NCI-H748 treated with DMSO at 0.1 percent for 48 hours (cell line): Measurements from ENCODE around the gene SPIN1.

Experiments
- DNase-seq: peaks from one replicate; lab custom pipeline; 2025; lab: John Stamatoyannopoulos, UW

SPIN1 gene

DNA sequence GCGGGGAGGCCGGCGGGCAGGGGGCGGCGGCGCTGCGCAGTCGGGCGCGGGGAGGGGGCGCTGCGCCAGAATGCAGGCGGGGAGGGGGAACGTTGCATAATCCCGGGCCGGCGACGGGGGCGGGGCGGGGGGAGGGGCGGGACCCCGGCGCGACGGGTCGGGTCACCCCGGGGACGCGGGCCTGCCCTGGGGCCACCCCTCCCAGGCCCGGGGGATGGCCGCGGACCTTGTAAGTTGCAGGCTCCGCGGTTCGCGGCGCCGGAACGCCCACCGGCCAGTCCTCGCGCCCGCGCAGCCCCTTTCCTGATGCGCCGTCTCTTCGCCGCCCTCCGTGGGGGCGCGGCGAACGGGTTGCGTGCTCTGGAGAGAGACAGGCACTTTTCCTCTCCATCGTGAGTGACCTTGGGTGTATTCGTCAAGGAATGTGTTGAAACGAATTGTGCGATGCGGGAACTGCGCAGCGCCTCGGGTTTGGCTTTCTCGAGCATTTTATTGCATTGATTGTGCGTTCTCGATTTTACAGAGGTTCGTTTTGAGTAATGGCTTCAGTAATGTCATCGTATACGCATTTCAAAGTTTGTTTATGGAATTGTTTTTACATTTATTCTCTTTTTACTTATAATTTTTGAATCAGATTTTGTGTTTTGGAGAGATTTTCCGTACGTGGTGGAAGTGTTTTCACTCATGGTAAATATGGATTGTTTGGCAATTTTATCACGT lies 802 bp downstream of the SPIN1 start:
- DNase-seq, result peak; percentile 24

DNA sequence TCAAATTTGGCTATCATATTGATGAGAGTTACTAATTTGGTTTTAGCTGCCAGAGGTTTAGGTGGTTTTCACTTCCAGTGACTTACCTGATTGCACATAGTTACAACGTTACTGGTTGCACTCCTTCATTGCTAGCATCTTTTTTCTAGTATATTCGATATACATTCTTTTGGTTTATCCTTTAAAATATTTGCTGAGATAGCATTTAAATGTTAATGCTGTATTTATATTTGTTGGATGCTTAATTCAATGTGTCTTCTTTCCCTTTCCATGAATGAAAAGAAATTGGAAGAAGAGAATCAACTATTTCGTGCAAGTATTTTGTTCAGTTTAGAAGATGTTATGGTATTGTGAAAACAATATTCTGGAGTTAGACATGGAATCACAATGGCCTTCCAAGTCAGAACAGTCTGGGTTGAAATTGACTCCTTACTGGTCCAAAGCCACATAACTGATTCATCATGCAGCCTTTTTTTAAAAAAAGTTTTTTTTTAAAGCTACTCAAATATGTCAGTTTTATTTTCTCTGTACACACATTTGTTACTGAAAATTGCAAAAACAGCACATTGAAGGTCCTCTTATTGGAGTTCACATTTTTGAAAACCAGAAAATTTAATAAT lies 2.2 kb downstream of the SPIN1 start:
- DNase-seq, result no peak

DNA sequence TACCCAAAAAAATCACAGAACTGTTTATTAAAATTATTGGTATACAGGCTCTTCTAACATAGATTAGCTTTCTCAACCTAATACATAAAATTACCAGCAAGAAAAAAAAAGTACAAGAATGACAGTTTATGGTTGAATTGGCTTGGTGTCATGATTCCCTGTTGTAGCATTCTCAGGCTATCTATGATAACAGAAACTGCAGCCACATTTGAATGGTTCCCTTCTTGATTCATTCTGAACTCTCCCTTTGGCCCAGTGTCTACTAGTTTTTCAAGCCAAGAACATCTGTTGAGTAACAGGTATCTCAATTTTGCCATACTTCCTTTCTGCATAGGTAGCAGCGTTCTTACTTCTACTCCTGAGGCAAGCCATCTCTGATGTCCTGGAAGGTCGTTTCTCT lies 3.0 kb downstream of the SPIN1 start:
- no peak for DNase-seq

DNA sequence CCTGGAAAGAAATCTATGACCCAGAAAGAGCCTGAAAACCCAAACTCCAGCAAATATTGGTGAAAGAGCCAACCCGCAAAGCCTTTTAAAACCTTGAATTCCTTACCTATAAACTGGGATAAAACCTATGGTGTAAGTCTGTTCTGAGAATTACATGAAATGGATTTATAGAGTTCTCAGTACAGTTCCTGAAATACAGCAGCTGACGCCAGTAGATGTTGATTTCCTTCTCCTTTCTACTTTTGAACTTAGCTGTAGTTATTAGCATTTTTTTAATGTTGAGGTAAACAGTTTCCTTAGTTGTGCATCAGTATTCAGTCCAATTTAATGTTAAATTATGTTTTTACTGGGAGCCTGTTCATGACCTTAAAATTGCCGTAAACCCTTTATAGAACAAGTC lies 3.7 kb downstream of the SPIN1 start:
- DNase-seq, result no peak

DNA sequence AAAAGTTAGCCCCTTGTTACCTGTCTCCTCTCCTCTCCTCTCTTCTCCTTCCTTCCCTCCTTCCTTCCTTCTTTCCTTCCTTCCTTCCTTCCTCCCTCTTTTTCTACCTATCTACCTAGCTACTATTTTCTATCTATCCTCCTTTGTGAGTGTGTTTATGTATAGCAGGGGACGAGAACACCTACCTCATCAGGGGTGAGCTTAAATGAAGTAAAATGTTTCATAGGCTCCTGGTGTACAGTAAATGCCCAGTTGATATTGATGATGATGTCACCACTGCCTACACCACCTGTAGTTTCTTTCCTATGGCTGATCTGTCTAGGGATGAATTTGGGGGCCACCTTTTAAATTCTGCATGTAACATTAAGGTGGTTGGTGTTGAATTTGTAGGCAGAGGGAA lies 4.3 kb downstream of the SPIN1 start:
- no peak for DNase-seq

DNA sequence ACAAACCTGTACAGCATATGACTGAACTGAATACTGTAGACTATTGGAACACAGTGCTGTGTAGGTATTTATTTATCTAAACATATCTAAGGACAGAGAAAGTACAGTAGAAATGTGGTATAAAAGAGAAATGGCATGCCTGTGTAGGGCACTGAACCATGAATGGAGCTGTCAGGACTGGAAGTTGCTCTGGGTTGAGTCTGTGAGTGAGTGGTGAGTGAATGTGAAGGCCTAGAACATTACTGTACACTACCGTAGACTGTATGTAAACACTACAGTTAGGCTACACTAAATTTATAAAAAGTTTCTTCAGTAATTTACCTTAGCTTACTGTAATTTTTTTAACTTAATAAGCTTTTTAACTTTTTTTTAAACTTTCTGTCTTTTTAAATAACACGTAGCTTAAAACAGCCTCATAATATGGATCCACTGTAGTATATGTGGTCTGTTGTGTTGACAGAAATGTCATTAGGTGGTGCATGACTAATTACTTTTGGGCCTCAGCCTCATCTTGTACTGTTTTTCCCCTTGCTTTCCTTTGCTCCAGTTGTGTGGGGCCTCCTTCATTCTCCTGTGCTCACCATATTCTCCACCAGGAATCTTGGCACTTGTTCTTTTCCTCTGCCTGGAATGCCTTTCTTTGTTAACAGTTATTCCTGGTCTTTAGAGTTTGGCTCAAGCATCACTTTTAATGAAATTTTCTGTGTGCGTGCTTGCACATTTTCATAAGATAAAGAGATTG lies 8.8 kb downstream of the SPIN1 start:
- no peak for DNase-seq

DNA sequence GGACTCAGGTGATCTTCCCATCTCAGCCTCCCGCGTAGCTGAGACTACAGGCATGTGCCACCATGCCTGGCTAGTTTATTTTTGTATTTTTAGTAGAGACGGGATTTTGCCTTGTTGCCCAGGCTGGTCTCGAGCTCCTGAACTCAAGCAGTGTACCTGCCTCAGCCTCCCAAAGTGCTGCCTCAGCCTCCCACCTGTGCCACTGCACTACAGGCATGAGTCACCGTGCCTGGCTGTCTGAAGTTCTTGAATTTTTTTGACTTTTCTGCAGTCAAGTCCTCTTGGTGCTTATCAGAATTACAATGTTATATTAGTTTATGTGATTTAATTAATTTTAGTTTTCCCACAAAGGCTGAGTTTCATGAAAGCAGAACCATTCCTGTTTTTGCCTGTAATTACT lies 9.8 kb downstream of the SPIN1 start:
- no peak for DNase-seq

DNA sequence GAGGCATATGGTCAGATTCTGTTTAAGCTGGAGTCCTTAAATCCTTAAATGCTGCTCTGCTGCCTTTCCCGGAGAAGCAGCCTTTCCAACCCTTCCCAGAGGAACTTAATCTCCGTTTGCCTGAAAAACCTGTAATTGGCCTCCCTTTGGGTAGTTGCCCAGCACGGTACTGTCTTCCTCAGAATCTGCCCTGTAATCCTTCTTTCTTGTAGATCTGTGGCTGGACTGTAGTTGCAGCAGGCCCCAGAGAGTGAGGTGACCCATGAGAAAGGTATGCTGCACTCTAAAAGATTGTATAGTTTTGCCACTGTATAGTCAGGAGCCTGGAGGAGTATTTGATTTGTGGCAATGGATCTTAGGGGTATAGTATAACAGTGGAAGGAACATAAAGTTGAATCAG lies 11.7 kb downstream of the SPIN1 start:
- no peak for DNase-seq

DNA sequence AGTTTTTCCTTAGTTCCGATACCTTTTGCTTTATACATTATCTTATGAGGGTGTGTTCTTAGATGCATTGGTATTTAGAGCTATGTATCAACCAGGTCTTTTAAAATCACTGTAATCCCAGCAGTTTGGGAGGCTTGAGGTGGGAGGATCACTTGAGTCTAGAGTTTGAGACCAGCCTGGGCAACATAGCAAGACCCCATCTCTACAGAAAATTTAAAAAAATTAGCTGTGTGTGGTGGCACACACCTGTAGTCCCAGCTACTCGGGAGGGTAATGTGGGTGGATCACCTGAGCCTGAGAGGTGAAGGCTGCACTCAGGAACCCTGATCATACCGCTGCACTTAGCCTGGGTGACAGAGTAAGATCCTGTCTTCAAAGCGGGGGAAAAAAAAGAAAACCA lies 15.1 kb downstream of the SPIN1 start:
- no peak for DNase-seq

DNA sequence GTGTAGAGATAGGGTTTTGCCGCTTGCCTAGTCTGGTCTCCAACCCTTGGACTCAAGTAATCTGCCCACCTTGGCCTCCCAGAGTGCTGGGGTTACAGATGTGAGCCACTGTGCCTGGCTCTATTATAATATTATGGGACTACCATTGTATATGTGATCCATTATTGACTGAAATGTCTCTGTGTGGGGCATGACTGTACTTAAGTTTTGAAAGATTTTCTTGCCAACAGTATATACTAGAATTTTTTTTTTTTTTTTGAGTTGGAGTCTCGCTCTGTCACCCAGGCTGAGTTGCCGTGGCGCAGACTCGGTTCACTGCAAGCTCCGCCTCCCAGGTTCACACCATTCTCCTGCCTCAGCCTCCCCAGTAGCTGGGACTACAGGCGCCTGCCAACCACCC lies 17.8 kb downstream of the SPIN1 start:
- no peak for DNase-seq

DNA sequence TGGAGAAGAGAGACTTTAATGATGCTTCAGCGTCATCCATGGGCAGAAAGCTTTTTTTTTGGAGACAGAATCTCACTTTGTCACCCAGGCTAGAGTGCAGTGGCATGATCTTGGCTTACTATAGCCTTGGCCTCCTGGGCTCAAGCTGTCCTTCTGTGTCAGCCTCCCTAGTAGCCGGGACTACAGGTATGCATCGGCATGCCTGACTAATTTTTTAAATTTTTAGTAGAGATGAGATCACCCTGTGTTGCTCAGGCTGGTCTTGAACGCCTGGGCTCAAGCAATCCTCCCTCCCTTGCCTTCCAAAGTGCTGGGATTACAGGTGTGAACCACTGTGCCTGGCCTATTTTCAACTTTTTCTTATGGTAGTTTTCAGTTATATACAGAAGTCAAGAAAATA lies 23.2 kb downstream of the SPIN1 start:
- no peak for DNase-seq

DNA sequence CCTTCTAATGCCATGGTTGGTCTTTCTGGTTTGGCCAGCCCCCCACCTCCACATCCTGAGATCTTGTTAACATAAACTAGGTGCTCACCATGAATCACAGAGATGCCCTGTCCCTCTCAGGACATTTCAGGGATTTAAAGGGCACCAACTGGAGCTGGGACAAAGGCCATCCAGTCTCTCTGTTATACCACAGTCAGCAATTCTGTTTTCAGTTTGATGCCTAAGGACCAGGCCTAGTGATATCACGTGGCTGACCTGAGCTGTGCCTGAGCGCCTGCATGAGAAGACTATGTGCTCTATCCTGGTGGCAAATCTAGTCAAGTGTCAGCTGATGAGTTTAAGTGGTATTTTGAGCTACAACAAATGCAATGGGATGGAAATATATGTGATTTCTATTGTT lies 26.1 kb downstream of the SPIN1 start:
- DNase-seq, result no peak

DNA sequence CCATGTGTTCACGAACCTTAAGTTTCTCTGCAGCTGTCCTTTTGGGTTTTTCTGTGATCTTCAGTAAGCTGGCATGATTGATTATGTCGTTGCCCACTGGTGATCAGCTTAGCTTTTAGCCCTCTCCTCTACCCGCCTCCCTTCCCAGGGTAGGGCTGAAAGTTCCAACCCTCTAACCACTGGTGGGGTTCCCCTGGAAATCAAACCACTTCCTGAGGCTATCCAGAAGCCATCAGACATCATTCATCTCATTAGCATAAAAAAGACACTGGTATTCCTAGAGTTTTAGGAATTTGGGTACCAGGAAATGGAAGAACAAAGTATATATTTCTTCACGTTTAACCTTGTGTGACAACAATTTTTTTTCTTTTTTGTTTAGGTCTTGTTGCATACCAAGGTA lies 29.8 kb downstream of the SPIN1 start:
- no peak for DNase-seq

DNA sequence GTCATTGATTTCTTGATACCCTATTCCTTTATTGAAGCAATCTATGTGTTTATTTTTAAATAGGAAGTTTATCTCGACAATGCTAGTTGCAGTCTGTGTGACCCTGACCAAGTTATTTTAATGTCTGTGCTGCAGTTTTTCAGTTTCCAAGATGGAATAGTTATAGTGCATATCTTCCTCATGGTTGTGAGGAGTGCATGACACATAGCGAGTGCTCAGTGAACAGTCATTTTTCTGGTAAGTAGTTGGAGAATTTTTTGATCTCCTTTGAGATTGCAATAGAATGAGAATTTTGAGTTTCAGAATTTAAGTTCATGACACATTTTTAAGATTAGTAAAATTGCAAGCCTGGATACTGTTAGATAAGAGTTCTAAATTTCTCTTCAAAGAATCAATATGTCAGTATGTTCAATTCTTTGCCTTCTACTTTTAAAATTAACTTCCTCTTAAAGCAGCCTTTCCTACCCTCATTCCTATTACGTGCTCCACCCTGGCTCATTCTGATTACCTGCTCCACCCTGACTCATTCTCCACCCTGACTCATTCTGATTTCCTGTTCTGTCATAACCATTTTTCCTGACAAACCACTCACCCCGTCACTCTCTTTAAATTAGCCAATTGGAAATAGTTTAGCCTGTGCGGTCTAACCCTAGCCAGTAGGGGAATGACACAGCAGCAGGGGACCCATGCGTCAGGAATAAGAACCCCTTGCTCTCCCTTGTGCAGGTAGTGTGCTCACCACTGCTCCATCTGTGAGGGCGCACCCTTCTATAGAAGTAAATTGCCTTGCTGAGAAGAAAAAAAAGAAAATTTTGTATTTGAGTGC lies 30.7 kb downstream of the SPIN1 start:
- DNase-seq, result no peak

DNA sequence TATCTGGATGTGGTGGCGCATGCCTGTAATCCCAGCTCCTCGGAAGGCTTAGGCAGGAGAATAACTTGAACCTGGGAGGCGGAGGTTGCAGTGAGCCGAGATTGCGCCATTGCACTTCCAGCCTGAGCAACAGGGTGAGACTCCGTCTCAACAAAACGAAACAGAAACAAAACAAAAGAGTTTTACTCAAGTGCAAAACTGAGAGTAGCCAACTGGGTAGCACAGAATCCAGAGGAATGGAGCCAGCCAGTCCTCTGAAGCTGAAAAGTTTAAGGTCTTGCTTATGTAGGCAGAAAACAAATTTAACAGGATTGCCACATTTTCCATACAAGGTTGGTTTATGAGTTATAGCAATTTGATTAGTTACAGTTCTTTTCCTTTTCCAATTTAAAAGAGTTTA lies 32.0 kb downstream of the SPIN1 start:
- no peak for DNase-seq

DNA sequence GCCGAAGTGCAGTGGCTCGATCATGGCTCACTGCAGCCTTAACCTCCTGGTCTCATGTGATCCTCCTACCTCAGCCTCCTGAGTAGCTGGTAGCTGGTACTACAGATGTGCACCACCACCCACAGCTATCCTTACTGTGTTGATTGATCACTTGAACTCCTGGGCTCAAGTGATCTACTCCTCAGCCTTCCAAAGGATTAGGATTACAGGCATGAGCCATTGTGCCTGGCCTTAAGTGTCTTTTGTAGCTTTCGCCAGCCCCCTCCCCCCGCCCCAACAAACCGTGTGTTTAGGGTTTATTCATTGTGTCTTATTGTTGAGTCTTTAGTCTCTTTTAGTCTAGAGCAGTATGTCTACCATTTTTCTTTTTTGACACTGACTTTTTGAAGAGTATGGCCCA lies 33.1 kb downstream of the SPIN1 start:
- no peak for DNase-seq

DNA sequence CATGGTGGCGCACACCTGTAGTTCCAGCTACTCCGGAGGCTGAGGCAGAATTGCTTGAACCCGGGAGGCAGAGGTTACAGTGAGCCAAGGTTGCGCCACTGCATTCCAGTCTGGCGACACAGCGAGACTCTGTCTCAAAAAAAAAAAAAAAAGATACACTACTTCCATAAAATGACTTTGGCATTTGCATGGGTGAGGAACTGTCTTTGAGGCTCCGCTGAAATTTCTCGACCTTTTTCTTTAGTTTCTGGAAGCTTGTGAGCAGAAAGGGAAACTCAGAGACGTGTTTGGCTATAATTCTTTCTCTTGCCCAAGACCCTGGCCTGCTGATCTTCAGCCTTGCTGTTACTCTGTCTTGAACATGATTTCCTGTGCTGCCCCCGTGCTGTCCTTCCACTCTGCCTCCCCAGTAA lies 37.3 kb downstream of the SPIN1 start:
- no peak for DNase-seq

DNA sequence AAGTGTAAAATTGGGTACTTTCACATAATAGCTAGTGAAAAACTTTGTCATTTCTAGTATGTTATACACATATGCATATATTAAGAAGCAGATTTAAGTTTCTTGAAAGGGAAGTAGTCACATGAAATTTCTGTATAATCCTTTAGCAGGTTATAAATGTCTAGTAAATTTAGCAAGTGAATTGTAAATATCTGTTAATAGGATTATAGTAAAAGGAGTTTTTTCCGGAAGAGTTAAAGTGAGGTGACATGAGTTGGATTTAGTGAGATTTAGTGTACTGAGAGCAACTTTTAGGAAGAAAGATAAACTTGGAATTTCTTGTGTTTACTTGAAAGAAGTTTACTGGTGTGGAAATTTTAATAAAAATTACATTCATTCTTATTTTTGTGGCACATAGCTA lies 38.4 kb downstream of the SPIN1 start:
- no peak for DNase-seq

DNA sequence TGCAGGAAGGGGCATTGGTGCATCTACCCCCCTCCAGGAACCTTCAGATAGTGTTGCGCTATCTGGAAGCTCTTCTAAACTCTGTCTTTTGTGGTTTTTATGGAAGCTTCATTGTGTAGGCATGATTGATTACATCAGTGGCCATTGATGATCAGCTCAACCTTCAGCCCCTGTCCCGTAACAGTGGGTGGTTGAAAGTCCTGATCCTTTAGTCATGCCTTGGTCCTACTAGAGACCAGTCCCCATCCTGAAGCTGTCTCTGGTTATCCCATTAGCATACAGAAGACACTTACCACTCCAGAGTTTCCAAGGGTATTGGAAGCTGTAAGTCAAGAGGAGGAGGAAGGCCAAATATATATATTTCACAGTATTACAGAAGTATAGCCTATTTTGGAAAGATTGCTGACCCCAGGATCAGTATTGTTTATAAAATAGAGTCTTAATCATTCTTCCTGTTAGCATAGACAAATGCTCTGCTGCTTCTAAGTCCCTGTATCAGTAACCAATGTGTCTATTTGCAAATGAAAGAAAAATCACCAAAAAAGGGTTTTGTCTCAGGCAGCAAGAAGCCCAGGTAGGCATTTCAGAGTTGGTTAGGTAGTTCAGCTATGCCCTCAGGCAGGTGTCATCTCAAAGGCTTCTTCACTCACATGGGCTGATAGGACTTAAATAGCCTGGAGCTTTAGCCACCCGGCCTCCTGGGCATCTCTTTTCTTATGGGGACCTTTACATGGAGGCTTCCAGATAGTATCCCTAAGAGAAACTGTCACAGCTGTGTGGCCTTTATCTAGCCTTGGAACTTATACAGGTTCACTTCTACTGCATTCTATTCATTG lies 41.6 kb downstream of the SPIN1 start:
- DNase-seq, result no peak

DNA sequence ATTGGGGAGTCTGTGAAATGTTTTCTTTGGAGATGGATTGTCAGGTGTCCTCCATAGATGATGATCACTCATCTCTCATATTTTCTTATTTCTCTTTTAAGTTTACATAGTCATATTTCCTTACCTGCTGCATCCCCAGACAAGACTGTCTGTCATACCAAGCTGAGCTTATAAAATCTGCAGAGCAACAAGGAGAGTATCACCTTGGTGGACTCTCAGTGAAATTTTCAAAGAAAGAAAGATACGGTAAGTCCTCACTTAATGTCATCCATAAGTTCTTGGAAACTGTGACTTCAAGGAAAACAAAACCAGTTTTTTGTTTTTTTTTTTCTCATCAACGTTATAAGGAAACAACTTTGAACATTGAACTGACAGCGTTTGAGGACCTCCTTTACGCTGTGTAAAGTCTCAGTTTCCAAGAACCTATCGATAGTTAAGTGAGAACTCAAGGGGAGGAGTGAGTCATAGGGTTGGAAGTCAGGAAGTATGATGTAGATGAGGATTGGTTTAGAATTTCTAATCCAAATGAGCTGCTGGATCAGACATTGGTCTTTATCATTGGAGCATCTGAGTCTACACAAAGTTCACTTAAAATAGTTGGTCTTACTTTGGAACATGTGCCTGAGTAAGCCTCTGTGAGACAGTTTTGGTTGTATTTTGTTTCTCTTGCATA lies 45.5 kb downstream of the SPIN1 start:
- no peak for DNase-seq

DNA sequence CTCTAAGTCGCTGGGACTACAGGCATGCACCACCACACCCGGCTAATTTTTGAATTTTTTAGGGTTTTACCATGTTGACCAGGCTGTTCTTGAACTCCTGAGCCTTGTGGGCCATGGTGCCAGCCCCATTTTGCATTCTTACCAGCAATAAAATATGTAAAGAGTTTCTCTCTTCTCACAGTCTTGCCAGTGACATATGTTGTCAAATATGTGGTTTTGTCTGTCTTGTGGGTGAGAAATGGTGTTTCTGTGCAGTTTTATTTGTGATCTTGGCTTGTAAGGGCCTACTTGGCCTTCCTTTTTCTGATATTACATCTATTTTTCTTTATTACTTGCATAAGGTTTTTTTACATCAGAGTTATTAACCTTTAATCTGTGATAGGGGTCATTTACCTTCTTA lies 47.1 kb downstream of the SPIN1 start:
- no peak for DNase-seq
